Stimulated activated CD8-positive, alpha-beta memory T cell treated with anti-CD3 and anti-CD28 coated beads, Interleukin-4, amount 100 ng/mL, for 1 hour (primary cell): ENCODE measurements around the gene SELENOV.
"Not testable (repeated sequence)": the region's sequence is repeated elsewhere in the genome, so short reads cannot be mapped to it uniquely, and the experiment has no call there.

Experiments
- DNase-seq, 2 donors: peaks; one replicate each; pipeline ENCODE4 v3.0.0-alpha.2; 2020; ENCODE audit warnings: low read depth in 2 of 2, low spot score in 1 of 2

SELENOV gene, protein sequence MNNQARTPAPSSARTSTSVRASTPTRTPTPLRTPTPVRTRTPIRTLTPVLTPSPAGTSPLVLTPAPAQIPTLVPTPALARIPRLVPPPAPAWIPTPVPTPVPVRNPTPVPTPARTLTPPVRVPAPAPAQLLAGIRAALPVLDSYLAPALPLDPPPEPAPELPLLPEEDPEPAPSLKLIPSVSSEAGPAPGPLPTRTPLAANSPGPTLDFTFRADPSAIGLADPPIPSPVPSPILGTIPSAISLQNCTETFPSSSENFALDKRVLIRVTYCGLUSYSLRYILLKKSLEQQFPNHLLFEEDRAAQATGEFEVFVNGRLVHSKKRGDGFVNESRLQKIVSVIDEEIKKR

DNA sequence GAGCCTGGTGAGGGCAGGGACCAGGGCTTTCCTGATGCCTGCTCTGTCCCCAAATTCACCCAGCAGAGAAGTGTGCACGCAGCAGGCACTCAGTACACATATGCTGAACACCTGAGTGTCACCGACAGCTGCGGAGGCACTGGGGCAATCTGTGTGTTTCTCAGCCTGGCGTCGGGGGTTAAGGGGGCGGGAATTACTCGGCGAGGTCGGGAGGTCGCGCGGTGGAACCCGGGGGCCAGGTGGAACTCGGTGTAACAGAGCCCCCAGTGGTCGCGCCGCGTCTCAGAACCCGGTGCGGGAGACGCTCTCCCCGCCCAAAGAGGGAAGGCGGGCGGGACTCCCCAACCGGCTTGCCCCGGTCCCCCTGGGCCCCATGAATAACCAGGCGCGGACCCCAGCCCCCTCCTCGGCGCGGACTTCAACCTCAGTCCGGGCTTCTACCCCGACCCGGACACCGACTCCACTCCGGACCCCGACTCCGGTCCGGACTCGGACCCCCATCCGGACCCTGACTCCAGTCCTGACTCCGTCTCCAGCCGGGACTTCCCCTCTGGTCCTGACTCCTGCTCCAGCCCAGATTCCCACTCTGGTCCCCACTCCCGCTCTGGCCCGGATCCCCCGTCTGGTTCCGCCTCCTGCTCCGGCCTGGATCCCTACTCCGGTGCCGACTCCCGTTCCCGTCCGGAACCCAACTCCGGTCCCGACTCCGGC lies at the start of gene SELENOV:
SELENOV (plus strand) TSS at position 300 of the 711 bp plus-strand sequence; CDS start at position 374, 74 bp downstream.
- DNase-seq, result no peak

DNA sequence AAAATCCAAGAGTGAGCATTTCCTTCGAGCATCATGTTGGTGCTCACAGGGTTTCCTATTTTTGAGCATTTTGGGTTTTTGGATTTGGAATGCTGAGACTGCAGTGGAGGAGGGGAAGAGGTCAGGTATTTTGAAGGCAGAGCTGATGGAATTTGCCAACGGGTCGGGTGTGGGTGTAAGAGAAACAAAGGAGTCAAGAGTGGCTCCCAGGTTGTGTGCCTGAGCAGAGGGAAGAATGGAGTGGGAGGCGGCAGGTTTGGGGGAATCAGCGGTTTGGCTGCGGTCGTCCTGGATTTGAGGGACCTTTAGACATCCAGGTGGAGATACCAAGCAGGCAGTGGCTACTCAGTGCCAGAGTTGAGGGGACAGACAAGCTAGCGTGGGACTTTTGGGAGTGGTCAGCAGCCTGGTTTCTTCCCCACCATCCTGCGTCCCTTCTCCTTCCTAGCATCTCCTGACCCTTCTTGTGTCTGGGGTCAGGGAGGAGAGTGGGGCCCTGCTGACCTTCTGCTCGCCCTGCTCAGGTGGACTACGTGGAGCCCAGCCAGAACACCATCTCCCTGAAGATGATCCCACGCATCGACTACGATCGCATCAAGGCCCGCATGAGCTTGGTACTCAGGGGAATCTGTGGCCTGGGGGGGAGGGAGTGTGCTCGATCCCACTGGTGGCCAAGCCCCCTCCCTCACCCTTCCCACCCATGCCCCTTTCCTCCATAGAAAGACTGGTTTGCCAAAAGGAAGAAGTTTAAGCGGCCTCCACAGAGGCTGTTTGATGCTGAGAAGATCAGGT lies 48.8 kb upstream of the SELENOV start:
- no peak for DNase-seq

GRCh38 chr19:39467941-39468340 lies 47.0 kb upstream of the SELENOV start:
- no peak for DNase-seq

- no peak for DNase-seq
Measured at GRCh38 chr19:39469036-39469435, 45.9 kb upstream of the SELENOV start.

- no peak for DNase-seq
Measured at GRCh38 chr19:39469567-39469966, 45.4 kb upstream of the SELENOV start.

- no peak for DNase-seq
Measured at GRCh38 chr19:39470724-39471339, 44.1 kb upstream of the SELENOV start.

- no peak for DNase-seq
Measured at GRCh38 chr19:39471756-39472536, 43.0 kb upstream of the SELENOV start.

DNA sequence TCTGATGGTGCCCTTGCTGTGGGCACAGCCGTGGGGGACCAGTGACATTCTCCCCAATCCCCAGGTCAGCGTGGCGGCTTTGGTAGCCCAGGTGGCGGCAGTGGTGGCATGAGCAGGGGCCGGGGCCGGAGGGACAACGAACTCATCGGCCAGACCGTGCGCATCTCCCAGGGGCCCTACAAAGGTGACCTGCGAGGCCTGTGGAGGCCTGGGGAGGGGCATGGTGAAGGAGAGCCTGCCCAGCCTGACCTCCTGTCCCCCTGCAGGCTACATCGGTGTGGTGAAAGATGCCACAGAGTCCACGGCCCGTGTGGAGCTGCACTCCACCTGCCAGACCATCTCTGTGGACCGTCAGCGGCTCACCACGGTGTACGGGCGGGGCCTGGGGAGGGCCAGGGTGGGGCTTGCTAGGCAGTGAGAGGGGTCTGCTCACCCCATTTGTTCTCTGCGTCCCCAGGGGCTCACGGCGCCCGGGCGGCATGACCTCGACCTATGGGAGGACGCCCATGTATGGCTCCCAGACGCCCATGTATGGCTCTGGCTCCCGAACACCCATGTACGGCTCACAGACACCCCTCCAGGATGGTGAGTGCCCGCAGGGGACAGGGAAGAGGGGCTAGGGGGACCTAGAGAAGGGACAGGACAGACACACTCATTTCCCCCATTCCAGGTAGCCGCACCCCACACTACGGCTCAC lies 42.0 kb upstream of the SELENOV start:
- no peak for DNase-seq

GRCh38 chr19:39473443-39473960 lies 41.4 kb upstream of the SELENOV start:
- no peak for DNase-seq

DNA sequence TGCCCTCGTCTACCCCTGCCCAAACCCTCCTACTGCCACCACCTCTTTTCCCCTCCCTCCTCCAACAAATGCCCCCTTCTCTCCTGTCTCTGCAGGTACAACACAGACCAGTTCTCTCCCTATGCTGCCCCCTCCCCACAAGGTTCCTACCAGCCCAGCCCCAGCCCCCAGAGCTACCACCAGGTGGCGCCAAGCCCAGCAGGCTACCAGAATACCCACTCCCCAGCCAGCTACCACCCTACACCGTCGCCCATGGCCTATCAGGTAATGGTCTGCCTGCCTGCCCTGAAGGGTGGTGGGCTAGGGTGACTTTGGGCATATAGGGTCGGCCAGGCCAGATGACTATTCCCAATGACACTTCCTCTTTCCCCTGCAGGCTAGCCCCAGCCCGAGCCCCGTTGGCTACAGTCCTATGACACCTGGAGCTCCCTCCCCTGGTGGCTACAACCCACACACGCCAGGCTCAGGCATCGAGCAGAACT lies 40.8 kb upstream of the SELENOV start:
- DNase-seq, result peak; percentile 33 to 53

- no peak for DNase-seq
Measured at GRCh38 chr19:39475748-39476147, 39.2 kb upstream of the SELENOV start.

GRCh38 chr19:39479319-39479801 lies 35.6 kb upstream of the SELENOV start:
- not testable (repeated sequence) for DNase-seq

GRCh38 chr19:39479916-39480315 lies 35.0 kb upstream of the SELENOV start:
- DNase-seq, result no peak

DNA sequence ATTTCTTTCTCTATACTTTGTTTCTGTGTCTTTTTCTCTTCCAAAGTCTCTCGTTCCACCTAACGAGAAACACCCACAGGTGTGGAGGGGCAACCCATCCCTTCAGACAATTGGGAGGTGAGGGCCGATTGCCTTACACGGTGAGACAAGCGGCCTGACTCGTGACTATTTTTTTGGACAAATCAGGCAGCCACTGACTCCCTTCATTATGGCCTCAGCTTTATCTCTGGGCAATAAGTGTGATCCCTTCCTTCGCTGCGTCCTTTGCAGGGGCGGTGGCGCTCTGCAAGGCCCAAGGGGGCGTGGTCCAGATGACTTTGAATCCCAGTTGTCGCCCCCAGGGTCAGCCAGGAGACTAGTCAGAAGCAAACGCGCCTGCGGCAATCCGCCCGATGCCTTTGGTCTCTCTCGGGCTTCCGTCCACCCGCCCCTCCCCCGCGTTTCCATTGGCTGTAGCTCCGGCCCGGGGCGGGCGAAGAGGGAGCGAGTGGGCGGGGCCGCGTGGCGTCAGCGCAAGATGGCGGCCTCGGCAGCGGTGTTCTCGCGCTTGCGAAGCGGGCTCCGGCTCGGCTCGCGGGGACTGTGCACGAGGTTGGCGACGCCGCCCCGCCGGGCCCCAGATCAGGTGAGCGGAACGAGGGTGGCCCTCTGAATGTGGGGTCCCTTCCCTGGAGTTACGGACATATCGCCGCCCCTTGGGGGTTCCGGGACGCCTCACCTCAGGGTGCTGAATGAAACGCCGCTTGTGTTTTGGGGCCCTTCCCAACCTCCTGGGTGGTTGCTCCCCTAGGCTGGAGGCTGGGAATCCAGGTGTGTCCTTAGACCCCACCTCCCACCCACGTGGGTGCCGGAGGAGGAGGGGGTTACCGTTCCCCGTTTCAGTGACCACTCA lies 34.4 kb upstream of the SELENOV start, which contains the start of gene TIMM50:
TIMM50 (plus strand) TSS at position 502 of the 892 bp plus-strand sequence; CDS start at position 518, 16 bp downstream.
- peak; percentile 90 to 95 for DNase-seq

- DNase-seq, result no peak
Measured at GRCh38 chr19:39481229-39481545, 33.8 kb upstream of the SELENOV start.

GRCh38 chr19:39481676-39482075 lies 33.3 kb upstream of the SELENOV start:
- no peak for DNase-seq

DNA sequence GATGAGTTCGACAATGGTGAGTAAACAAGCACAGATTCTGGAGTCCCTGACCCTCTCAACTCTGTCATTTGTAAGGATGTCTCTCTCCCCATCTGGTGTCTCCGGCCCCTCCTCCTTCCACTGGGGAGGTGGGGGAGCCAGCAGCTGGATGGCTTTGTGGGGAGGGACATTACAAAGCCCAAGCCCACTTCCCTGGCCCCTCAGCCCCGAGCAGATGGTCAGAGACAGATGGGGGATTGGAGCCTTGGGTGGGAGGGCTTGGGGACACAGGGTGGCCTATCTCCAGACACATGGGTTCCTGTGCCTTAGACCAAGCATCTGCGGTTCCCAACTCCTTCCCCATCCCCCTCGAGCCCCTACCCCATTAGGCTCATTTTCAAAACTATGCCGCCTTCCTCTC lies 31.8 kb upstream of the SELENOV start:
- DNase-seq, result no peak

DNA sequence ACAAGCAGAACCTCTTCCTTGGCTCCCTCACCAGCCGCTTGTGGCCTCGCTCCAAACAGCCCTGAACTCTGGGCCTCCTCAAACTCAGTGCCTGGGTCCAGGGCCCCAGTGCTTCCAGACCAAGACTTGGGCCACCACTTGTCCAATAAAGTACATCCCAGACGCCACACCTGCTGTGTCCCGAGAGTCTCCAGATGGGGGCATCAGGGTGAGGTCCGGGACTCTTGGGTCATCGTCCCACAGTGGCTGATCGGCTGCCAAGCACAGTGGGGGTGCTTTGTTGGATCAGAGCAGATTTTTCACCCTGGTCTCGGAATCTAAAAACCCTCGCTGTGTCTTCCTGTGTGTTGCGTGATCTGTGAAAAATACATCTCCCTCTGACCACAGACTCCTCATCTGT lies 25.2 kb upstream of the SELENOV start:
- no peak for DNase-seq
